Activated CD8-positive, alpha-beta memory T cell treated with anti-CD3 and anti-CD28 coated beads for 24 hours (primary cell): ENCODE measurements around the gene CADM1.

Experiments
- DNase-seq: peaks from one replicate; pipeline ENCODE4 v3.0.0-alpha.2; 2020

Gene CADM1

GRCh38 chr11:115133475-115134209 is 370.6 kb downstream of the CADM1 start:
- no peak for DNase-seq

- no peak for DNase-seq
Measured at GRCh38 chr11:115132436-115133228, 371.6 kb downstream of the CADM1 start.

DNA sequence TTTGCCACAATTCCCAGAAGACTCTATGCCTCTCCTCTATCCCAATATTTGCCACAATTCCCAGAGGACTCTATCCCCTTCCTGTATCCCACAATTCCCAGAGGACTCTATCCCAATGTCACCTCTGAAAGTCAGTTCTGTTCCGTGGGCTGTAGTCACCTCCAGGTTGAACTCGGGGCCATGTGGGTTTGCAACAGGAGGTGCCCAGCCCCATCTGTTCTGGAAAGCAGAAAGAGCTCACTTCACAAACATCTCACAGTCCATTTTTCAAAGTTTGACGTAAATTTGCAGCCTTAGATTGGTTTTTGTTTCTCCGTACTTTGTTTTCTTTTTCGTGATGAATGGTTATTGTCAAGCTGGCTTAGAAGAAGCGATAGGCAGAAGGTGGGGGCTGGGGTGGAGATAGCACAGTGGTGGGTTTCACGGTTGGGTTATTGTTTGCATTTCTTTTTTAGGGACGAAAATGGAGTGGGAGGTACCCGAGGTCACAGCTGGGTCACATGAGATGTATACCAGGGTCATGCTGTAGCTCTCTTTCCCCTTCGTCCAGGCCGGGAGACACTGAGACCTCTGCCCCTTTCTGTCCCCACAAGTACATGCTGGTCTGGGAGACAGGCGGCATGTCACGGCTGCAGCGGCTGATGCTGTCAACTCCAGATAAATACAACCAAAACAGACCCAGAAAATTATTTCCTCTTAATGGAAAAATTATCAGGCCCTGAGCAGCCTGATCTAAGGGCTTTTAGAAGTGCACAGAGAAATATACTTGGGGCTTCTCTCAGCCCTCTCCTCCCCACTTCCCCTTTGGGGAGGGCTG is 374.5 kb downstream of the CADM1 start:
- no peak for DNase-seq

DNA sequence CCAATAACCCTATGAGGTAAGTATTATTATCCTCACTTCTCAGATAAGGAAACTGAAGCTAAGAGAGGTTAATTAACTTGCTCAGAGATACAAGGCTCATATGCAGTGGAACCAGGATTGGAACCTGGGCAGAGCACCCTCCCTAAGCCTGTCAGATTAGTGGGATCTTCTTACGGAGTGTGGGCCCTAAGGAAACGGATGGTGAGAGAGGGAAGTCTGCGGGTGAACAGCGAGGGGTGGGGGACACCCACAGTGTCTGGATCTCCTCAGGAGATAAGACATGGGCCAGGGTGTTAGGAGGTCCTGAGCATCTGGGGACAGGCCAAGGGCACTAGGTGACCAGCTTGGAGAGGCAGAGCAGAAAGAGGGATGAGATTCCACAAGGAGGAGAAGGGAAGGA is 376.0 kb downstream of the CADM1 start:
- DNase-seq, result no peak

DNA sequence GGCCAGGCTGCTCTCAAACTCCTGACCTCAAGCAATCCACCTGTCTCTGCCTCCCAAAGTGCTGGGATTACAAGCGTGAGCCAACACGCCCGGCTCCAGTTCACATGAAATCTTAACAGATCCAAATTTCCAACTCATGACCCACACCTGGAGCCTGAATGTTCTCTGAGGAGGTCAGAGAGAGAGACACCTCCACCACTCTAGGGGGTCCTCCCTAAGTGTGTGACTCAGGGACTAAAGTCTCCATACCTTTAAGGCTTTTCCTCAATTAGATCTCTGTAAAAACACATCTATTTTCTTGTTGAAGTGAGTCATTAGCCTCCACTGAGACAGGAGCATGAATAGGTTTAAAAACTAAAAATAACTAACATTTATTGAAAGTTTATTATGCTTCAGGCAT is 376.4 kb downstream of the CADM1 start:
- DNase-seq, result no peak

DNA sequence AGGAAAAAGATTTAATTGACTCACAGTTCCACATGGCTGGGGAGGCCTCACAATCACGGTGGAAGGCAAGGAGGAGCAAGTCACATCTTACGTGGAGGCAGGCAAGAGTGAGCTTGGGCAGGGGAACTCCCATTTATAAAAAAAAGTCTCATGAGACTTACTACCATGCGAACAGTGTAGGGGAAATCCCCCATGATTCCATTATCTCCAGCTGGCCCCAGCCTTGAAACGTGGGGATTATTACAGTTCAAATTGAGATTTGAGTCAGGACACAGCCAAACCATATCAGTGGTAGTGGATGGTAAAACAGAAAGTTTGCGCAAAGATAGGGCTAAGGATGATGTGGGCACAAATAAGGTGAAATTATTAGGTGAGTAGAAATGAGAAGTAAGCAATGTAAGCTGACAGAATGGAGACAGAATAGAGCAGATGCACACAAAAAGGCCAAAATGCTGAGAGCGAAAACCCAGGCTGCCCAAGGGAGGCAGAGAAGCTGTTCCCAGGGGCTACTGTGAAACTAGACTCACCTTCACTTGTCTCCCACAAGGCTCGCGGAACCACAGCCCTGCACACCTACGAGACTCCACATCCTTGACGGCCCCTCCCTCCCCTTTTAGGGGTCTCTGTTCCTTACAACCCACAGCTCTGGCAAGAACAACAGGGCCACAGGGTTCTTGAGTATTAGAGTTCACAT is 377.6 kb downstream of the CADM1 start:
- DNase-seq, result no peak

- DNase-seq, result no peak
Measured at GRCh38 chr11:115126092-115126491, 378.1 kb downstream of the CADM1 start.

- DNase-seq, result no peak
Measured at GRCh38 chr11:115124786-115125185, 379.4 kb downstream of the CADM1 start.

GRCh38 chr11:115123641-115124040 is 380.6 kb downstream of the CADM1 start:
- DNase-seq, result no peak

GRCh38 chr11:115122274-115122673 is 381.9 kb downstream of the CADM1 start:
- no peak for DNase-seq
